Spleen (tissue), 11 donors: ENCODE measurements around the gene GSTO1. TPM values are rescaled to one million over a fixed set of nuclear protein-coding genes. Genes with fewer than 3 reads are reported as not detected.
A peak's percentile ranks its signal among the peaks of the same experiment; 100 is the strongest.

Source experiments
- DNase-seq: peaks from one replicate; pipeline ENCODE4 v3.0.0-alpha.2; 2020
- H3K27ac ChIP-seq, 8 donors: fragments of 200-600 bp; sonication (generic) in 7 of 8; 1 replicate in 4 of 8; 2 replicates in 4 of 8; pipeline versions ENCODE4 v1.5.0 to v1.8.0; 2016 to 2021; ENCODE audit warnings: inconsistent platforms in 4 of 8, mild to moderate bottlenecking in 4 of 8, moderate library complexity in 1 of 8
- H3K27me3 ChIP-seq, 7 donors: fragments of 200-600 bp; sonication (generic) in 6 of 7; replicated peaks in 1 of 7; 1 replicate in 4 of 7; 2 replicates in 3 of 7; pipeline versions ENCODE4 v1.5.0 to v1.8.0; 2016 to 2021; ENCODE audit warnings: inconsistent platforms in 3 of 7, mild to moderate bottlenecking in 1 of 7
- H3K36me3 ChIP-seq, 6 donors: fragments of 200-600 bp; sonication (generic) in 5 of 6; 1 replicate in 4 of 6; 2 replicates in 2 of 6; pipeline versions ENCODE4 v1.5.0 to v1.8.0; 2016 to 2021; ENCODE audit warnings: inconsistent platforms in 2 of 6
- H3K4me1 ChIP-seq, 6 donors: fragments of 200-600 bp; sonication (generic) in 5 of 6; 1 replicate in 3 of 6; 2 replicates in 3 of 6; pipeline versions ENCODE4 v1.5.0 to v1.8.0; 2016 to 2021; ENCODE audit warnings: inconsistent platforms in 3 of 6
- H3K4me3 ChIP-seq, 8 donors: fragments of 200-600 bp; sonication (generic) in 7 of 8; 1 replicate in 4 of 8; 2 replicates in 4 of 8; pipeline versions ENCODE4 v1.5.0 to v1.8.0; 2016 to 2021; ENCODE audit warnings: inconsistent platforms in 4 of 8, mild to moderate bottlenecking in 4 of 8, moderate library complexity in 2 of 8
- H3K9me3 ChIP-seq, 8 donors: fragments of 200-600 bp; sonication (generic) in 7 of 8; 1 replicate in 4 of 8; 2 replicates in 4 of 8; pipeline versions ENCODE4 v1.5.0 to v1.8.0; 2016 to 2021; ENCODE audit warnings: inconsistent platforms in 4 of 8
- CTCF ChIP-seq, 11 experiments: fragments of 200-600 bp in 7 of 11; fragments of 450-650 bp in 4 of 11; sonication (generic) in 4 of 11; IDR thresholded peaks in 8 of 11; conservative IDR thresholded peaks in 3 of 11; 1 replicate in 7 of 11; 2 replicates in 4 of 11; pipeline versions ENCODE4 v1.4.0 to v1.8.0; 2016 to 2021; ENCODE audit warnings: antibody characterized with exemption in 11 of 11, inconsistent platforms in 4 of 11, mild to moderate bottlenecking in 1 of 11
- POLR2A ChIP-seq, 3 donors: fragments of 450-650 bp; IDR thresholded peaks; one replicate each; pipeline ENCODE4 v1.5.1; 2017; ENCODE audit warnings: antibody characterized with exemption in 3 of 3, mild to moderate bottlenecking in 1 of 3
- POLR2AphosphoS5 ChIP-seq, 3 donors: sonication (generic); formaldehyde crosslinking; IDR thresholded peaks; one replicate each; pipeline ENCODE4 v1.5.1; 2017; ENCODE audit warnings: antibody characterized with exemption in 3 of 3
- WGBS, 5 donors: extraction: QIAGEN DNeasy Blood & Tissue Kit in 3 of 5; methylation state at CpG; one replicate each; pipeline versions ENCODE4 v1.1.5 to v1.1.7; 2013 to 2018; 5-methylcytosine and 5-hydroxymethylcytosine counted together
- intact Hi-C: fragments of 100-400 bp; cut with DNase I; formaldehyde crosslinking; loops from one replicate; pipeline ENCODE4 v1.15.0; 2023; ENCODE audit warnings: low total_unique reads
- polyA plus RNA-seq, 3 donors: library from polyadenylated mRNA; stranded (reverse); fragments of 200-250 nt; gene quantifications; one replicate each; pipeline ENCODE4 v1.2.1, GENCODE V29; 2013
- total RNA-seq, 7 donors: library from RNA; depleted of rRNA in 3 of 7; stranded (reverse); fragments of >200 nt in 3 of 7; fragmentation: NEBNext Ultra II Directional in 4 of 7; extraction: Animal tissue kit (Norgen Biotek cat#: 25700) in 4 of 7; gene quantifications; one replicate each; pipeline versions ENCODE4 v1.1.0 to v1.2.1, GENCODE V29; 2016 to 2021
- donor health status: healthy with polysubstance abuse.
- donor health status: DM: no; HTN: no; CAD: no; lungs with moderate emphysema.
- donor health status: DM: no; HTN: no; CAD: no.
- donor health status: Bipolar disorder and iron deficiency.
- donor health status: healthy.
- donor health status: DM: no; HTN: no; CAD: no.
- donor health status: DM: yes; HTN: yes; CAD: no.

GSTO1 gene
- total and polyA plus RNA-seq, 10 donors = 64.4 to 157 (median 90.8) TPM

DNA sequence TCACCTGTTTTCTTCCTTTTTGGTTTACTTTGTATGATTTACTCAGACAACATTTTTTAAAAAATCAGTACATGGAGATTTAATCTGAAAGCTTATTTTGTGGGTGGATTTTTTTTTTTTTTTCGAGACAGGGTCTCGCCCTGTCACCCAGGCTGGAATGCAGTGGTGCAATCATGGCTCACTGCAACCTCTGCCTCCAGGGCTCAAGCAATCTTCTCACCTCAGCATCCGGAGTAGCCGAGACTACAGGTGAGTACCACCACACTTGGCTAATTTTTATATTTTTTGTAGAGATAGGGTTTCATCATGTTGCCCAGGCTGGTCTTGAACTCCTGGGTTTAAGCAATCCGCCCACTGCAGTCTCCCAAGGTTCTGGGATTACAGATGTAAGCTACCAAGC is 2.5 kb downstream of the GSTO1 start:
- Histone ChIP-seq H3K36me3 (peaks cover 0 to 53% (median 32%) of the 10 kb centered on the region in 6 donors), H3K27me3 (no peaks in the 10 kb centered on the region), H3K9me3 (no peaks in the 10 kb centered on the region), H3K27ac (peak overlapping the region in 7 of 8 donors; percentile 12 to 97 (median 45)), H3K4me1 (peaks cover 36 to 84% (median 72%) of the 10 kb centered on the region in 6 donors), H3K4me3 (no peak overlapping the region)
- intact Hi-C loops = no loop called here
- WGBS, 5 donors = 87 to 94% (median 89%) methylated on average over 5 of the region's 5 CpGs
- DNase-seq = no peak
- TF ChIP-seq POLR2AphosphoS5 (IDR thresholded peaks at IDR 0.05) (no peak), CTCF (IDR thresholded peaks at IDR 0.05 in 8 of 11, conservative IDR thresholded peaks at IDR 0.05 in 3 of 11) (no peak), POLR2A (IDR thresholded peaks at IDR 0.05) (no peak)

- Histone ChIP-seq H3K27me3 (no peaks in the 10 kb centered on the region), H3K4me3 (no peak overlapping the region), H3K36me3 (peaks cover 0 to 63% (median 41%) of the 10 kb centered on the region in 6 donors), H3K27ac (peak overlapping the region in 5 of 8 donors; percentile 37 to 97 (median 45)), H3K9me3 (no peaks in the 10 kb centered on the region), H3K4me1 (peaks cover 36 to 92% (median 78%) of the 10 kb centered on the region in 6 donors)
- intact Hi-C loops = no loop called here
- DNase-seq = no peak
- 66 to 83% (median 73%) methylated on average over 3 of the region's 3 CpGs for WGBS, 5 donors
- TF ChIP-seq POLR2A (IDR thresholded peaks at IDR 0.05) (no peak), CTCF (IDR thresholded peaks at IDR 0.05 in 8 of 11, conservative IDR thresholded peaks at IDR 0.05 in 3 of 11) (no peak), POLR2AphosphoS5 (IDR thresholded peaks at IDR 0.05) (no peak)
Observed at GRCh38 chr10:104258209-104258608, 3.5 kb downstream of the GSTO1 start.

- peaks cover 0 to 75% (median 46%) of the 10 kb centered on the region in 6 donors for H3K36me3 ChIP-seq
- H3K4me3 ChIP-seq = no peak overlapping the region
- TF ChIP-seq CTCF (IDR thresholded peaks at IDR 0.05 in 8 of 11, conservative IDR thresholded peaks at IDR 0.05 in 3 of 11) (no peak), POLR2AphosphoS5 (IDR thresholded peaks at IDR 0.05) (no peak), POLR2A (IDR thresholded peaks at IDR 0.05) (no peak)
- no peaks in the 10 kb centered on the region for H3K27me3 ChIP-seq
- 91 to 97% (median 94%) methylated on average over 3 of the region's 3 CpGs for WGBS, 5 donors
- DNase-seq = no peak
- intact Hi-C loops = no loop called here
- no peaks in the 10 kb centered on the region for H3K9me3 ChIP-seq
- peak overlapping the region in 4 of 8 donors; percentile 4 to 97 (median 62) for H3K27ac ChIP-seq
- peaks cover 40 to 92% (median 78%) of the 10 kb centered on the region in 6 donors for H3K4me1 ChIP-seq
Observed at GRCh38 chr10:104259456-104259855, 4.8 kb downstream of the GSTO1 start.

DNA sequence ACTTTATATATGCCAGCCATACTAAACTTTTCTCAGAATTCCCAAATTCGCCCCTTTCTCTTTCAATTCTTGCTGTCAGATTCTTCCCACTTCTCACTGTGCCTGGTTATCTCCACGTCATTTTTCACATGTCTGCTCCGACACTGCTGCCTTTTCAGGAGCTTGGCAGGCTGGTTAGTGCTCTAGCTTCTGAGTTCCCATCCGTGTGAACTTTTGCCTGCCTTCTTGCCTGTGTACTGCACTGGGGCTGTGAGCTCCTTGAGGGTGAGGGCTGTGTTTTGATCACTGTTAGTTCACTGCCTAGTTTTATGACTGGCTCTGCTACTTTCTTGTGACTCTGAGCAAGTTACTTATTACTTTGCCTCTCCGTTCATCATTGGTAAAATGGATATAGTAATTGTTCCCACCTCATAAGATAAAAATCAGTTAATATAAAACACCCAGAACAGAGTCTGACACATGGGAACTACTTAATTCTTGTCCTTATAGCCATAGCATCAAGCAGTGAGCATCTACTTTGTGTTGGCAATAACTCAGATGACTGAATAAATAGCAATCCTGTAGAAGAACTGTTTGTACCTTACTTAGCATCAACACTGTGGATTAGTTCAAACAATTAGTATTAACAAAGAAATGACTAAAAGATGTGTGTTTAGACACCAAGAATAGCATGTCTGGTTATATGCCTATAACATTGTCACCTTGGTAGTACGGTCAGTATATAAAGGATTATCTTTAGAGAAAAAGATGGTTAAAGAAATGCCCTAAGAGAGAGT is 5.5 kb downstream of the GSTO1 start:
- WGBS, 5 donors = 83 to 89% (median 88%) methylated on average over 6 of the region's 6 CpGs
- intact Hi-C loops = no loop called here
- Histone ChIP-seq H3K4me1 (peaks cover 40 to 98% (median 83%) of the 10 kb centered on the region in 6 donors), H3K27me3 (no peaks in the 10 kb centered on the region), H3K27ac (peak overlapping the region in 6 of 8 donors; percentile 4 to 63 (median 32)), H3K36me3 (peaks cover 0 to 83% (median 50%) of the 10 kb centered on the region in 6 donors), H3K4me3 (no peak overlapping the region), H3K9me3 (no peaks in the 10 kb centered on the region)
- DNase-seq = no peak
- no peak for TF ChIP-seq POLR2AphosphoS5 (IDR thresholded peaks at IDR 0.05)
- TF ChIP-seq CTCF (IDR thresholded peaks at IDR 0.05 in 8 of 11, conservative IDR thresholded peaks at IDR 0.05 in 3 of 11) = no peak
